Limb (tissue), 2 donors: Measurements from ENCODE around the gene MXD1.

ENCODE experiments used
- DNase-seq, 2 donors: peaks; one replicate each; pipeline ENCODE4 v3.0.0-alpha.2; 2016; ENCODE audit errors: extremely low spot score in 2 of 2

The MXD1 gene

GRCh38 chr2:69952336-69953115, 37.6 kb downstream of the MXD1 start:
- no peak for DNase-seq

GRCh38 chr2:69954084-69954483, 39.2 kb downstream of the MXD1 start:
- no peak for DNase-seq

- DNase-seq: no peak
Observed at GRCh38 chr2:69955029-69955428, 40.1 kb downstream of the MXD1 start.

GRCh38 chr2:69956475-69956979, 41.6 kb downstream of the MXD1 start:
- no peak for DNase-seq

- DNase-seq: peak in 1 of 2 donors; percentile 32
Observed at GRCh38 chr2:69957965-69958364, 43.1 kb downstream of the MXD1 start.

- DNase-seq: no peak
Observed at GRCh38 chr2:69958480-69958879, 43.6 kb downstream of the MXD1 start.

GRCh38 chr2:69959425-69959824, 44.5 kb downstream of the MXD1 start:
- no peak for DNase-seq

- no peak for DNase-seq
Observed at GRCh38 chr2:69960821-69961220, 45.9 kb downstream of the MXD1 start.

- DNase-seq: no peak
Observed at GRCh38 chr2:69961496-69961895, 46.6 kb downstream of the MXD1 start, which contains the start of gene ASPRV1. TSS of gene ASPRV1 (minus strand) at chr2:69961631. CDS start at chr2:69961436, 195 bp downstream.

- no peak for DNase-seq
Observed at GRCh38 chr2:69962986-69963730, 48.2 kb downstream of the MXD1 start.

GRCh38 chr2:69964353-69964841, 49.5 kb downstream of the MXD1 start:
- no peak for DNase-seq

- no peak for DNase-seq
Observed at GRCh38 chr2:69965756-69966445, 51.0 kb downstream of the MXD1 start.

- no peak for DNase-seq
Observed at GRCh38 chr2:69966496-69966895, 51.6 kb downstream of the MXD1 start.

GRCh38 chr2:69968609-69969008, 53.7 kb downstream of the MXD1 start:
- DNase-seq: no peak

GRCh38 chr2:69969126-69969983, 54.4 kb downstream of the MXD1 start:
- DNase-seq: no peak

GRCh38 chr2:69969991-69970390, 55.1 kb downstream of the MXD1 start:
- no peak for DNase-seq

- no peak for DNase-seq
Observed at GRCh38 chr2:69972822-69973221, 57.9 kb downstream of the MXD1 start.

- no peak for DNase-seq
Observed at GRCh38 chr2:69973335-69973735, 58.4 kb downstream of the MXD1 start.

- DNase-seq: no peak
Observed at GRCh38 chr2:69975136-69975852, 60.4 kb downstream of the MXD1 start.

GRCh38 chr2:69975853-69976462, 61.0 kb downstream of the MXD1 start:
- DNase-seq: no peak
